ENCODE measurements around the gene RNPEPL1.
A peak's percentile ranks its signal among the peaks of the same experiment; 100 is the strongest.

Gene RNPEPL1

GRCh38 chr2:240593703-240594451 is 25.6 kb downstream of the RNPEPL1 start:
- no peak for DNase-seq

GRCh38 chr2:240594511-240595380 is 26.5 kb downstream of the RNPEPL1 start:
- DNase-seq = no peak

- peak; percentile 12 for DNase-seq
Measured at GRCh38 chr2:240595381-240596079, 27.2 kb downstream of the RNPEPL1 start.

- no peak for DNase-seq
Measured at GRCh38 chr2:240596080-240596460, 27.8 kb downstream of the RNPEPL1 start.

GRCh38 chr2:240596491-240596931 is 28.2 kb downstream of the RNPEPL1 start:
- no peak for DNase-seq

- DNase-seq = no peak
Measured at GRCh38 chr2:240597054-240597418, 28.8 kb downstream of the RNPEPL1 start.

- DNase-seq = no peak
Measured at GRCh38 chr2:240597419-240598181, 29.3 kb downstream of the RNPEPL1 start.

- no peak for DNase-seq
Measured at GRCh38 chr2:240598311-240598911, 30.1 kb downstream of the RNPEPL1 start.

- DNase-seq = no peak
Measured at GRCh38 chr2:240599141-240599583, 30.9 kb downstream of the RNPEPL1 start.

GRCh38 chr2:240600451-240600961 is 32.2 kb downstream of the RNPEPL1 start:
- no peak for DNase-seq

- DNase-seq = no peak
Measured at GRCh38 chr2:240601061-240601830, 33.0 kb downstream of the RNPEPL1 start.

GRCh38 chr2:240601831-240602160 is 33.5 kb downstream of the RNPEPL1 start:
- no peak for DNase-seq

- DNase-seq = no peak
Measured at GRCh38 chr2:240602266-240603050, 34.2 kb downstream of the RNPEPL1 start.

- no peak for DNase-seq
Measured at GRCh38 chr2:240603081-240603835, 35.0 kb downstream of the RNPEPL1 start.

GRCh38 chr2:240603846-240604245 is 35.6 kb downstream of the RNPEPL1 start:
- DNase-seq = no peak

GRCh38 chr2:240604291-240604938 is 36.1 kb downstream of the RNPEPL1 start:
- DNase-seq = no peak

GRCh38 chr2:240604939-240605716 is 36.8 kb downstream of the RNPEPL1 start:
- no peak for DNase-seq

Data from NCI-H526 treated with DMSO at 0.1 percent for 48 hours (cell line).